Neural crest cell (in vitro differentiated cells): ENCODE data around the gene PTPRK. TPM values are rescaled to one million over a fixed set of nuclear protein-coding genes. Genes with fewer than 3 reads are reported as not detected.

ENCODE experiments used
- DNase-seq: peaks from one replicate; pipeline ENCODE4 v3.0.0; 2021; ENCODE audit warnings: low read depth, mixed read lengths, low spot score
- H3K27ac Mint-ChIP-seq: one replicate; pipeline ENCODE4 v1.8.0; 2021; ENCODE audit warnings: mild to moderate bottlenecking, mixed read lengths; ENCODE audit not compliant: unreplicated experiment
- H3K27me3 Mint-ChIP-seq: 2 replicates; pipeline ENCODE4 v1.8.0; 2021; ENCODE audit warnings: low read depth, mild to moderate bottlenecking, mixed read lengths
- H3K36me3 Mint-ChIP-seq: 2 replicates; pipeline ENCODE4 v1.8.0; 2021; ENCODE audit warnings: low read depth, mild to moderate bottlenecking, mixed read lengths
- H3K4me1 Mint-ChIP-seq: 2 replicates; pipeline ENCODE4 v1.8.0; 2021; ENCODE audit warnings: mixed read lengths
- H3K4me3 Mint-ChIP-seq: one replicate; pipeline ENCODE4 v1.8.0; 2021; ENCODE audit warnings: mild to moderate bottlenecking, mixed read lengths
- H3K9me3 Mint-ChIP-seq: 2 replicates; pipeline ENCODE4 v1.8.0; 2021; ENCODE audit warnings: mixed read lengths
- CTCF ChIP-seq: fragments of 200-600 bp; sonication (generic); conservative IDR thresholded peaks from 2 replicates; pipeline ENCODE4 v1.5.0; 2021; ENCODE audit warnings: antibody characterized with exemption, mild to moderate bottlenecking
- total RNA-seq: library from RNA; stranded (reverse); gene quantifications from 2 replicates; pipeline ENCODE4 v1.2.1, GENCODE V29; 2021

The PTPRK gene
- total RNA-seq, 1 donor from 2014 or later, result 30.8 TPM

- H3K9me3 Mint-ChIP-seq, result peaks cover 2% of the 10 kb centered on the region
- H3K36me3 Mint-ChIP-seq, result no peaks in the 10 kb centered on the region
- no peaks in the 10 kb centered on the region for H3K4me1 Mint-ChIP-seq
- no peak for TF ChIP-seq CTCF
- no peak overlapping the region for H3K4me3 Mint-ChIP-seq
- H3K27me3 Mint-ChIP-seq, result no peaks in the 10 kb centered on the region
- no peak overlapping the region for H3K27ac Mint-ChIP-seq
- no peak for DNase-seq
These were observed 420.7 kb downstream of the PTPRK start for GRCh38 chr6:128099571-128100197.

GRCh38 chr6:128098000-128098581 is 422.3 kb downstream of the PTPRK start:
- Mint-ChIP-seq H3K27me3 (no peaks in the 10 kb centered on the region), H3K36me3 (no peaks in the 10 kb centered on the region), H3K4me3 (no peak overlapping the region), H3K4me1 (no peaks in the 10 kb centered on the region), H3K27ac (no peak overlapping the region), H3K9me3 (no peaks in the 10 kb centered on the region)
- DNase-seq, result no peak
- no peak for TF ChIP-seq CTCF

GRCh38 chr6:128097009-128097408 is 423.4 kb downstream of the PTPRK start:
- no peak overlapping the region for H3K27ac Mint-ChIP-seq
- H3K36me3 Mint-ChIP-seq, result no peaks in the 10 kb centered on the region
- TF ChIP-seq CTCF, result no peak
- no peaks in the 10 kb centered on the region for H3K9me3 Mint-ChIP-seq
- DNase-seq, result no peak
- no peaks in the 10 kb centered on the region for H3K27me3 Mint-ChIP-seq
- H3K4me1 Mint-ChIP-seq, result no peaks in the 10 kb centered on the region
- no peak overlapping the region for H3K4me3 Mint-ChIP-seq

- Mint-ChIP-seq H3K4me3 (no peak overlapping the region), H3K4me1 (no peaks in the 10 kb centered on the region), H3K36me3 (peaks cover 2% of the 10 kb centered on the region), H3K27ac (no peak overlapping the region), H3K27me3 (no peaks in the 10 kb centered on the region), H3K9me3 (no peaks in the 10 kb centered on the region)
- TF ChIP-seq CTCF, result no peak
- DNase-seq, result no peak
These were observed 425.0 kb downstream of the PTPRK start for GRCh38 chr6:128095362-128095761.

- no peak overlapping the region for H3K4me3 Mint-ChIP-seq
- no peak overlapping the region for H3K27ac Mint-ChIP-seq
- H3K27me3 Mint-ChIP-seq, result no peaks in the 10 kb centered on the region
- H3K4me1 Mint-ChIP-seq, result no peaks in the 10 kb centered on the region
- TF ChIP-seq CTCF, result no peak
- no peak for DNase-seq
- peaks cover 13% of the 10 kb centered on the region for H3K36me3 Mint-ChIP-seq
- no peaks in the 10 kb centered on the region for H3K9me3 Mint-ChIP-seq
These were observed 441.4 kb downstream of the PTPRK start for GRCh38 chr6:128079021-128079420.
